A549 (cell line): ENCODE measurements around the gene FMO3. TPM values are rescaled to one million over a fixed set of nuclear protein-coding genes. Genes with fewer than 3 reads are reported as not detected.

Source experiments
- ATAC-seq, 2 experiments: fragments of 200-7000 bp in 1 of 2; fragments of >200 bp in 1 of 2; cut with Nextera tagmentation in 1 of 2; cut with Tn5 transposase in 1 of 2; 3 replicates each; pipeline versions ENCODE4 v1.8.0 to v1.9.1; 2018 to 2020; ENCODE audit warnings: mild to moderate bottlenecking in 1 of 2, moderate library complexity in 1 of 2
- CTCF ChIA-PET: fragments of 300-600 bp; sonication (Branson Sonifier 250); formaldehyde crosslinking; extraction: SDS; loops from one replicate; lab custom pipeline; 2021; ENCODE audit warnings: antibody characterized with exemption, inconsistent platforms; lab: Yijun Ruan, JAX
- POLR2A ChIA-PET: fragments of 350-600 bp; formaldehyde crosslinking; extraction: SDS; loops from one replicate; lab custom pipeline; 2021; ENCODE audit warnings: antibody characterized with exemption, inconsistent platforms; lab: Yijun Ruan, JAX
- DNase-seq, 2 experiments: peaks; one replicate each; pipeline versions ENCODE4 v3.0.0 to v3.0.0-alpha.2; 2011 to 2016; ENCODE audit warnings: low read depth in 1 of 2, low spot score in 1 of 2
- FAIRE-seq: peaks from 2 replicates; lab custom pipeline; 2011; peaks lifted over from hg19 to GRCh38; lab: Jason Lieb, UNC
- H3K27ac ChIP-seq, 2 experiments: fragments of >200 bp; sonication (Bioruptor Twin); formaldehyde crosslinking; 3 replicates each; pipeline ENCODE4 v1.5.1; 2016 to 2017
- H3K4me1 ChIP-seq: fragments of >200 bp; sonication (Bioruptor Twin); formaldehyde crosslinking; 3 replicates; pipeline ENCODE4 v1.6.1; 2016
- H3K4me2 ChIP-seq: fragments of >200 bp; sonication (Bioruptor Twin); formaldehyde crosslinking; 3 replicates; pipeline ENCODE4 v1.6.1; 2016
- H3K4me3 ChIP-seq: fragments of >200 bp; sonication (Bioruptor Twin); formaldehyde crosslinking; 3 replicates; pipeline ENCODE4 v1.5.1; 2016
- H3K9me3 ChIP-seq: fragments of >200 bp; sonication (Bioruptor Twin); formaldehyde crosslinking; 3 replicates; pipeline ENCODE4 v1.6.1; 2016
- BHLHE40 ChIP-seq: IDR thresholded peaks from 2 replicates; pipeline ENCODE4 v1.6.1; 2012; ENCODE audit warnings: low read depth, low read length, inconsistent platforms
- CEBPB ChIP-seq, 2 experiments: fragments of >200 bp in 1 of 2; sonication (Bioruptor Twin) in 1 of 2; formaldehyde crosslinking in 1 of 2; IDR thresholded peaks; 2 replicates each; pipeline ENCODE4 v1.6.1; 2012 to 2016
- CHD2 ChIP-seq: fragments of 150-350 bp; IDR thresholded peaks from 2 replicates; pipeline ENCODE4 v1.6.1; 2014; ENCODE audit warnings: low read length; ENCODE audit not compliant: partially characterized antibody
- E2F6 ChIP-seq: IDR thresholded peaks from 2 replicates; pipeline ENCODE4 v1.6.1; 2012; ENCODE audit warnings: low read depth, borderline replicate concordance
- EHF ChIP-seq: fragments of 250-450 bp; sonication (Bioruptor Pico); IDR thresholded peaks from 2 replicates; pipeline ENCODE4 v1.5.0; 2020; ENCODE audit warnings: mild to moderate bottlenecking
- EP300 ChIP-seq, 2 experiments: fragments of >200 bp; sonication (Bioruptor Twin); formaldehyde crosslinking; IDR thresholded peaks; 2 replicates in 1 of 2; 3 replicates in 1 of 2; pipeline ENCODE4 v1.6.1; 2016 to 2017
- FOSB ChIP-seq: fragments of 250-450 bp; sonication (Bioruptor Pico); IDR thresholded peaks from 2 replicates; pipeline ENCODE4 v1.5.0; 2020; ENCODE audit warnings: mild to moderate bottlenecking, moderate library complexity
- HDAC2 ChIP-seq: fragments of 200-600 bp; sonication (generic); IDR thresholded peaks from 2 replicates; pipeline ENCODE4 v1.6.1; 2016
- JUN ChIP-seq, 2 experiments: fragments of >200 bp; sonication (Bioruptor Twin); formaldehyde crosslinking; IDR thresholded peaks; 2 replicates in 1 of 2; 3 replicates in 1 of 2; pipeline ENCODE4 v1.6.1; 2016 to 2017
- KDM1A ChIP-seq: fragments of 200-600 bp; sonication (generic); IDR thresholded peaks from 2 replicates; pipeline ENCODE4 v1.6.1; 2016; ENCODE audit warnings: low read depth, mild to moderate bottlenecking
- KDM5A ChIP-seq: fragments of 200-600 bp; sonication (generic); IDR thresholded peaks from 2 replicates; pipeline ENCODE4 v1.6.1; 2016; ENCODE audit warnings: antibody characterized with exemption, mild to moderate bottlenecking
- NR3C1 ChIP-seq: fragments of >200 bp; sonication (Bioruptor Twin); formaldehyde crosslinking; IDR thresholded peaks from 3 replicates; pipeline ENCODE4 v1.6.1; 2017
- PHF8 ChIP-seq: fragments of 200-600 bp; sonication (generic); IDR thresholded peaks from 2 replicates; pipeline ENCODE4 v1.6.1; 2016; ENCODE audit warnings: low read depth, mild to moderate bottlenecking, antibody characterized with exemption, moderate library complexity, borderline replicate concordance
- POLR2A ChIP-seq: IDR thresholded peaks from 2 replicates; pipeline ENCODE4 v1.6.1; 2012; ENCODE audit warnings: mild to moderate bottlenecking, low read length
- RAD21 ChIP-seq, 2 experiments: fragments of >200 bp in 1 of 2; sonication (Bioruptor Twin) in 1 of 2; formaldehyde crosslinking in 1 of 2; IDR thresholded peaks in 1 of 2; conservative IDR thresholded peaks in 1 of 2; 2 replicates in 1 of 2; 3 replicates in 1 of 2; pipeline ENCODE4 v1.6.1; 2012 to 2018; ENCODE audit warnings: inconsistent platforms in 1 of 2
- RCOR1 ChIP-seq: fragments of 150-350 bp; IDR thresholded peaks from 2 replicates; pipeline ENCODE4 v1.6.1; 2014; ENCODE audit warnings: antibody characterized with exemption, low read length, low read depth
- SMC3 ChIP-seq: fragments of >200 bp; sonication (Bioruptor Twin); formaldehyde crosslinking; IDR thresholded peaks from 3 replicates; pipeline ENCODE4 v1.6.1; 2018; ENCODE audit warnings: inconsistent platforms
- ZC3H11A ChIP-seq: fragments of 450-650 bp; IDR thresholded peaks from 2 replicates; pipeline ENCODE4 v1.6.1; 2014; ENCODE audit warnings: antibody characterized with exemption, mild to moderate bottlenecking
- ZNF302 ChIP-seq: fragments of 250-450 bp; sonication (Bioruptor Pico); IDR thresholded peaks from 2 replicates; pipeline ENCODE4 v1.9.0; 2021; ENCODE audit warnings: inconsistent platforms, mild to moderate bottlenecking, moderate library complexity
- WGBS: methylation state at CpG from one replicate; pipeline ENCODE4 v1.1.6; 2017; ENCODE audit errors: missing lambda C conversion rate; 5-methylcytosine and 5-hydroxymethylcytosine counted together
- polyA plus RNA-seq, 4 experiments: library from polyadenylated mRNA; depleted of rRNA in 3 of 4; stranded (reverse); fragments of >200 nt; fragmentation: RNase III in 1 of 4; extraction: RNeasy Plus Mini Kit Qiagen cat#74134 plus additional on column Dnase treatment in 1 of 4; gene quantifications; 2 replicates in 3 of 4; 3 replicates in 1 of 4; pipeline ENCODE4 v1.2.3, GENCODE V29; 2011 to 2017
- TF ChIP-seq, protein P1 (sequence below): fragments of >200 bp; sonication (Bioruptor Twin); formaldehyde crosslinking; IDR thresholded peaks from 2 replicates; pipeline ENCODE4 v1.6.1; 2016
- TF ChIP-seq, protein P2 (sequence below): fragments of >200 bp; sonication (Bioruptor Twin); formaldehyde crosslinking; IDR thresholded peaks from 3 replicates; pipeline ENCODE4 v1.5.1; 2016

Gene FMO3
- polyA plus RNA-seq, 2 of the 4 experiments (the other 2 are of a cell fraction), result not detected

DNA sequence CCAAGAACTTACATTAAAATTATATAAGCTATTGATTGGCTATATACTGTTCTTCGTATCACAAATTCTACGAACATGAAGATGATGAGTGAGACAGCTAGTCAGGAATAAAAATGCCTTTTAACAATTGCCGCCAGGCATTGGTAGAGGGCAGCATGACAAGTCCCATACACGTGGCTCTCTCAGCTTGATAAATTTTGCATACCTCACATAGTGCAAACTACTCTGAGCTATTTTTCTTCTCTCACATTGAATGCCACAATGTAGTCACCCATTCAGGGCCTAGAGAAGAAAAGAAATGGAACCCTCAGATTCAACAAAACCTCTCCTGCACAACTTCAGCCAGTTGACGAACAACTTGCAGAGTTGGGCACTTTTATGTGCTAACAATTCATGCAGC is 67.4 kb downstream of the FMO3 start:
- ATAC-seq (no peak), DNase-seq (no peak), FAIRE-seq (no peak)
- TF ChIP-seq KDM1A (no peak), SMC3 (no peak), EHF (no peak), EP300 (IDR thresholded peaks at IDR 0.05) (no peak), NR3C1 (no peak), CHD2 (no peak), CEBPB (IDR thresholded peaks at IDR 0.05) (no peak), ZC3H11A (no peak), PHF8 (no peak)
- TF ChIP-seq, protein P1, sequence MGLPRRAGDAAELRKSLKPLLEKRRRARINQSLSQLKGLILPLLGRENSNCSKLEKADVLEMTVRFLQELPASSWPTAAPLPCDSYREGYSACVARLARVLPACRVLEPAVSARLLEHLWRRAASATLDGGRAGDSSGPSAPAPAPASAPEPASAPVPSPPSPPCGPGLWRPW, result no peak
- H3K27ac ChIP-seq, result no peak overlapping the region
- 20% methylated on average over 5 of the region's 5 CpGs for WGBS
- H3K4me2 ChIP-seq, result no peak overlapping the region
- ChIA-PET CTCF (no interaction called here), POLR2A (no interaction called here)
- no peaks in the 10 kb centered on the region for H3K4me1 ChIP-seq
- no peak overlapping the region for H3K4me3 ChIP-seq
- no peaks in the 10 kb centered on the region for H3K9me3 ChIP-seq

GRCh38 chr1:171158551-171158950 is 67.8 kb downstream of the FMO3 start:
- POLR2A ChIA-PET, result no interaction called here
- no peak for FAIRE-seq
- 15% methylated on average over 3 of the region's 3 CpGs for WGBS

DNA sequence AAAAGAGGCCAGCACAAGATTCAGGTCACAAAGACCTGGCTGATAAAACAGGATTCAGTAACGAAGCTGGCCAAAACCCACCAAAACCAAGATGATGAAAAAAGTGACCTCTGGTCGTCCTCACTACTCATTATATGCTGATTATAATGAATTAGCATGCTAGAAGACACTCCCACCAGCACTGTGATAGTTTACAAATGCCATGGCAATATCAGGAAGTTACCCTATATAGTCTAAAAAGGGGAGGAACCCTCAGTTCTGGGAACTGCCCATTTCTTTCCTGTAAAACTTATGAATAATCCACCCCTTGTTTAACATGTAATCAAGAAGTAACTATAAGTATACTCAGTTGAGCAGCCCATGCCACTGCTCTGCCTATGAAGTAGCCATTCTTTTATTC is 68.4 kb downstream of the FMO3 start:
- Histone ChIP-seq H3K4me2 (no peak overlapping the region), H3K4me3 (no peak overlapping the region), H3K4me1 (no peaks in the 10 kb centered on the region), H3K9me3 (no peaks in the 10 kb centered on the region), H3K27ac (no peak overlapping the region)
- no peak for DNase-seq
- TF ChIP-seq CEBPB (IDR thresholded peaks at IDR 0.05), result no peak
- TF ChIP-seq BHLHE40, result no peak
- TF ChIP-seq PHF8, result no peak
- TF ChIP-seq NR3C1, result no peak
- TF ChIP-seq JUN (IDR thresholded peaks at IDR 0.05), result no peak
- no peak for TF ChIP-seq RCOR1
- no peak for TF ChIP-seq HDAC2
- no peak for TF ChIP-seq RAD21 (conservative IDR thresholded peaks at IDR 0.05 in 1 of 2, IDR thresholded peaks at IDR 0.05 in 1 of 2)
- TF ChIP-seq, protein P2, sequence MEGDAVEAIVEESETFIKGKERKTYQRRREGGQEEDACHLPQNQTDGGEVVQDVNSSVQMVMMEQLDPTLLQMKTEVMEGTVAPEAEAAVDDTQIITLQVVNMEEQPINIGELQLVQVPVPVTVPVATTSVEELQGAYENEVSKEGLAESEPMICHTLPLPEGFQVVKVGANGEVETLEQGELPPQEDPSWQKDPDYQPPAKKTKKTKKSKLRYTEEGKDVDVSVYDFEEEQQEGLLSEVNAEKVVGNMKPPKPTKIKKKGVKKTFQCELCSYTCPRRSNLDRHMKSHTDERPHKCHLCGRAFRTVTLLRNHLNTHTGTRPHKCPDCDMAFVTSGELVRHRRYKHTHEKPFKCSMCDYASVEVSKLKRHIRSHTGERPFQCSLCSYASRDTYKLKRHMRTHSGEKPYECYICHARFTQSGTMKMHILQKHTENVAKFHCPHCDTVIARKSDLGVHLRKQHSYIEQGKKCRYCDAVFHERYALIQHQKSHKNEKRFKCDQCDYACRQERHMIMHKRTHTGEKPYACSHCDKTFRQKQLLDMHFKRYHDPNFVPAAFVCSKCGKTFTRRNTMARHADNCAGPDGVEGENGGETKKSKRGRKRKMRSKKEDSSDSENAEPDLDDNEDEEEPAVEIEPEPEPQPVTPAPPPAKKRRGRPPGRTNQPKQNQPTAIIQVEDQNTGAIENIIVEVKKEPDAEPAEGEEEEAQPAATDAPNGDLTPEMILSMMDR, result no peak
- TF ChIP-seq POLR2A, result no peak
- TF ChIP-seq E2F6, result no peak
- CTCF ChIA-PET, result no interaction called here
- no peak for FAIRE-seq
- POLR2A ChIA-PET, result no interaction called here
- WGBS, result 3% methylated on average over 2 of the region's 2 CpGs
- ATAC-seq, result no peak

More at GRCh38 chr1:171158551-171158950, 67.8 kb downstream of the FMO3 start:
- no peak for DNase-seq
- no peak overlapping the region for H3K27ac ChIP-seq
- TF ChIP-seq RCOR1, result no peak
- no peak for TF ChIP-seq ZNF302 (CRISPR knock-in tag)
- TF ChIP-seq FOSB (CRISPR knock-in tag), result no peak
- TF ChIP-seq SMC3, result no peak
- TF ChIP-seq KDM5A, result no peak
- TF ChIP-seq, all 56 proteins: peak for 0
- no peaks in the 10 kb centered on the region for H3K9me3 ChIP-seq
- no peaks in the 10 kb centered on the region for H3K4me1 ChIP-seq
- CTCF ChIA-PET, result no interaction called here
- H3K4me2 ChIP-seq, result no peak overlapping the region
- no peak overlapping the region for H3K4me3 ChIP-seq
- no peak for ATAC-seq
